IPS-15b (cell line): Measurements from ENCODE around the gene UROS.

ENCODE experiments used
- H3K27me3 ChIP-seq: one replicate; pipeline ENCODE4 v1.6.1; 2013; ENCODE audit warnings: low read length; ENCODE audit not compliant: control insufficient read depth, insufficient read depth
- H3K36me3 ChIP-seq: one replicate; pipeline ENCODE4 v1.6.1; 2013; ENCODE audit warnings: low read length; ENCODE audit not compliant: control insufficient read depth, insufficient read depth
- H3K4me1 ChIP-seq: one replicate; pipeline ENCODE4 v1.6.1; 2013; ENCODE audit warnings: mild to moderate bottlenecking, low read length; ENCODE audit not compliant: control insufficient read depth, insufficient read depth
- H3K4me3 ChIP-seq: one replicate; pipeline ENCODE4 v1.5.1; 2013; ENCODE audit warnings: low read depth, low read length
- H3K9ac ChIP-seq: one replicate; pipeline ENCODE4 v1.6.1; 2013; ENCODE audit warnings: low read depth, mild to moderate bottlenecking, low read length
- H3K9me3 ChIP-seq: one replicate; pipeline ENCODE4 v1.6.1; 2013; ENCODE audit warnings: mild to moderate bottlenecking, low read length; ENCODE audit not compliant: control insufficient read depth, insufficient read depth

UROS gene

DNA sequence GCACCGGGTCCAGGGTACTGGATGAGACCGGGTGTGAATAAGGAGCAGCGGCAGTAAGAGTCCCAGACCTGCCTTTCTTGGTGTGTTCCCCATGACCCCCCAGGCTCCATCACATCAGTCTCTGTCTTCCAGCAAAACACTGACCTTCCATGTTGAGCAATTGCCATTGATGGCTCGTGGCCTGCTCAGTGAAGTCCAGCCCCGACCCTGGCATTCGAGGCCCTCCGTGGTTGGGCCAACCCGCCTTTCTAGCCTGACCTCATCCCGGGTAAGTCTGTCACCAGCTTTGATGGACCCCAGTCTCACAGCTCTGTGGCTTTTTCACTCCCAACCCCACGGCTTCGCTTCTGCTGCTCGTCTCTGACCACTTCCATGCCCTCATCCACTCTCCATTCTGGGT lies 53.9 kb downstream of the UROS start:
- Histone ChIP-seq H3K9me3 (no peaks in the 10 kb centered on the region), H3K27me3 (no peaks in the 10 kb centered on the region), H3K4me1 (no peaks in the 10 kb centered on the region), H3K4me3 (no peak overlapping the region), H3K9ac (no peak overlapping the region), H3K36me3 (peaks cover 2% of the 10 kb centered on the region)

- no peaks in the 10 kb centered on the region for H3K27me3 ChIP-seq
- no peaks in the 10 kb centered on the region for H3K9me3 ChIP-seq
- H3K36me3 ChIP-seq, result peaks cover 9% of the 10 kb centered on the region
- H3K9ac ChIP-seq, result no peak overlapping the region
- no peak overlapping the region for H3K4me3 ChIP-seq
- H3K4me1 ChIP-seq, result no peaks in the 10 kb centered on the region
These were observed 54.7 kb downstream of the UROS start for GRCh38 chr10:125768219-125768855.

DNA sequence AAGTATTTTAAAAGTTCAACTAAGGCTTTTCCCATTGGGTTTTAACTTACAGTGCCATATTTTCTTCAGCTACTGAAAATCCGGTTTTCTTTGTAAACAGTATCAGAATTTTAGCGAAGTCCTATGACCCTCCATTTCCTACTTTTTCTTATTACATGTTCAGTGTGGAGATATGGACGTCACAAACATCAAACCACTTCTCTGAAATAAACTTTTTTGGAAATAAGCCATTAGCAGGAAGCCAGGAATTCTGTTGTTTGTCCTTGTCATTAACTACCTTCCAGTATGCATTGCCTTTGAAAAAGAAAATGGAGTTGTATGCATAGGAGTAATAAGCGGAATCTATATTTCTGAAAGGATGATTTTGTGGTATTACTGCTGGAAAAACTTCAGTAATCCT lies 56.5 kb downstream of the UROS start:
- no peak overlapping the region for H3K4me3 ChIP-seq
- H3K4me1 ChIP-seq, result peaks cover 13% of the 10 kb centered on the region
- H3K9me3 ChIP-seq, result no peaks in the 10 kb centered on the region
- H3K27me3 ChIP-seq, result no peaks in the 10 kb centered on the region
- peaks cover 9% of the 10 kb centered on the region for H3K36me3 ChIP-seq
- H3K9ac ChIP-seq, result no peak overlapping the region

- no peaks in the 10 kb centered on the region for H3K27me3 ChIP-seq
- no peak overlapping the region for H3K4me3 ChIP-seq
- peaks cover 9% of the 10 kb centered on the region for H3K36me3 ChIP-seq
- H3K4me1 ChIP-seq, result peaks cover 15% of the 10 kb centered on the region
- H3K9ac ChIP-seq, result no peak overlapping the region
- no peaks in the 10 kb centered on the region for H3K9me3 ChIP-seq
These were observed 57.2 kb downstream of the UROS start for GRCh38 chr10:125765835-125766234.

DNA sequence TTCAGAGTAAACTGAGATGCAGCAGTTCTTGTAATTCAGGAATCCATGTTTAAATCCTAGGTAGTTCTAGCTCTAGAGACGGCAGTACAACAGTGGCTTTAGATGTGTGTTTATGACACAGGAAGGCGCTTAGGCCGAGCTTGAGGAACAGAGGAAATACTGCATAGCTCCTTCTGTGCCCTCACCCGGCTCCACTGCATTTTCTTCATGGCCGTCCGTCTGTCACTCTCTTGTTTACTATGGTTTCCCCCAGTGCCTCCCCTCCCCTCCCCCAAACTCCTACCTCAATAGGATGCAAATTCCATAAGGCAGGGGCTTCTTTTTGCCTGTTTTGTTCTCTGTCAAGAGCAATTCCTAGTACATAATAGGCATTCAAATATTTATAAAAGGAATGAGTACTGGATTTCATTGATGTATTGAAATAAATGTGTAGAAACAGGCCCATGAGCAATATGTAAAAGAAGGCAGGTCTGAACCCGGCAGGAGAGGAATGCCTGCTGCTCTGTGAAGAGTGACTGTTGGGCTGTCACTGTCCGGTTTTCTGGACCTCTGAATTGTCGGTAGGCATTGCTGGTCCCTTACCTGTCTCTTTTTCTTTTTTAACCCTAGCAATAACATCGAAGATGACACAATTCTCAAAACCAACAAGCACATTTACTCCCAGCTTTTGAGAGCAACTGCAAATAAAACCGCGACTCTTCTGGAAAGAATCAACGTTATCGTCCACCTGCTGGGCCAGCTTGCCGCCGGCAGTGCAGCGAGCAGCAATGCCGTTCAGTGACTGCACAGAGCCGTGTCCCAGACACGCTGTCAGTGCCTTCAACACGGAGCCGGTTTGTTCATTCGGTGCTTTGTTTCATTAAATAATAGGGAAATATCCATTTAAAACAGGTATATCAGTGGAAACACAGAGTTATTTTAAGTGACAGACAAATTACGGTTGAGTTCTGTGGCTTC lies 60.1 kb downstream of the UROS start:
- Histone ChIP-seq H3K36me3 (peaks cover 15% of the 10 kb centered on the region), H3K4me3 (no peak overlapping the region), H3K4me1 (peaks cover 15% of the 10 kb centered on the region), H3K27me3 (no peaks in the 10 kb centered on the region), H3K9me3 (no peaks in the 10 kb centered on the region), H3K9ac (no peak overlapping the region)

- Histone ChIP-seq H3K36me3 (peaks cover 15% of the 10 kb centered on the region), H3K4me1 (peaks cover 15% of the 10 kb centered on the region), H3K9me3 (no peaks in the 10 kb centered on the region), H3K9ac (no peak overlapping the region), H3K27me3 (no peaks in the 10 kb centered on the region), H3K4me3 (no peak overlapping the region)
These were observed 61.1 kb downstream of the UROS start for GRCh38 chr10:125761961-125762360.

DNA sequence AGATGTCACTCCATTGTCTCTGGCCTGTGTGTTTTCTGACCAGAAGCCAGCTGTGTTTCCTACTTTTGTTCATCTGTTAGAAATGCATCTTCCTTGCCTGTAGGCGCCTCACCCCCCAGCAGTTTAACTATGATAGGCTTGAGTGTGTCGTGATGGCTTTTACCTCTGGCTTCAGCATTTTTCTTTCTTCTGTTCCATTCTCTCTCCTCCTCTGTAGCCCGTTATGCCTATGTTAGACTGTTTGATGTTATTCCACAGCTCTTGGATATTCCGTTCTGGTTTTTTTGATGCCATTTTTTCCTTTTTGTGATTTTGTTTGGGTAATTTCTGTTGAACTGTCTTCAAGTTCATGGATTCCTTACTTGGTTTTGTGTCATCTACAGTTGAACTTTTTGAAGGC lies 65.3 kb downstream of the UROS start:
- H3K27me3 ChIP-seq, result no peaks in the 10 kb centered on the region
- H3K9ac ChIP-seq, result no peak overlapping the region
- H3K9me3 ChIP-seq, result no peaks in the 10 kb centered on the region
- H3K4me3 ChIP-seq, result no peak overlapping the region
- H3K4me1 ChIP-seq, result peaks cover 13% of the 10 kb centered on the region
- peaks cover 6% of the 10 kb centered on the region for H3K36me3 ChIP-seq

GRCh38 chr10:125756853-125757487 lies 66.1 kb downstream of the UROS start:
- Histone ChIP-seq H3K4me3 (no peak overlapping the region), H3K4me1 (peaks cover 6% of the 10 kb centered on the region), H3K27me3 (no peaks in the 10 kb centered on the region), H3K36me3 (peaks cover 7% of the 10 kb centered on the region), H3K9ac (no peak overlapping the region), H3K9me3 (no peaks in the 10 kb centered on the region)

- H3K4me1 ChIP-seq, result no peaks in the 10 kb centered on the region
- no peaks in the 10 kb centered on the region for H3K9me3 ChIP-seq
- H3K36me3 ChIP-seq, result peaks cover 14% of the 10 kb centered on the region
- H3K9ac ChIP-seq, result no peak overlapping the region
- H3K4me3 ChIP-seq, result no peak overlapping the region
- no peaks in the 10 kb centered on the region for H3K27me3 ChIP-seq
These were observed 66.9 kb downstream of the UROS start for GRCh38 chr10:125756196-125756595.

DNA sequence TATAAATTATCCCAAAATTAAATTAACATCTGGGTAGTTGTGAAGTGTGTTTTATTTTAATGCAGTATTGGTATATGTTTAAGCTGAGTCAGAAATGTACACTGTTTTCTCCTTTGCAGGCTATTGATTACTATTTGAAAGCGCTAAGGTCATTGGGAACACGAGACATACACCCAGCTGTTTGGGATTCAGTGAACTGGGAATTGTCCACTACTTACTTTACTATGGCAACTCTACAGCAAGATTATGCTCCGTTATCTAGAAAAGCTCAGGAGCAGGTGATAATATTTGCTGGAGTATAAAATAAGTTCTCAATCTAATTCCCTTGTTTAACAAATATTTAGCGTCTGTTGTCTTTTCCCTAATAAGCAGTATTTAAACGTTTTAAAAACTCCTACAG lies 75.6 kb downstream of the UROS start:
- H3K36me3 ChIP-seq, result peaks cover 19% of the 10 kb centered on the region
- no peaks in the 10 kb centered on the region for H3K27me3 ChIP-seq

GRCh38 chr10:125744909-125745308 lies 78.1 kb downstream of the UROS start:
- H3K4me3 ChIP-seq, result no peak overlapping the region
- no peaks in the 10 kb centered on the region for H3K4me1 ChIP-seq
- no peak overlapping the region for H3K9ac ChIP-seq
- H3K9me3 ChIP-seq, result no peaks in the 10 kb centered on the region
- peaks cover 12% of the 10 kb centered on the region for H3K36me3 ChIP-seq
- no peaks in the 10 kb centered on the region for H3K27me3 ChIP-seq

More for the DNA sequence above, 75.6 kb downstream of the UROS start:
- H3K9ac ChIP-seq, result no peak overlapping the region
- no peaks in the 10 kb centered on the region for H3K4me1 ChIP-seq
- H3K9me3 ChIP-seq, result no peaks in the 10 kb centered on the region
- no peak overlapping the region for H3K4me3 ChIP-seq
